ENCODE measurements around the gene MLLT10.

- TF ChIP-seq CTCF (IDR thresholded peaks at IDR 0.05 in 2 of 3, conservative IDR thresholded peaks at IDR 0.05 in 1 of 3; ENCODE audit: insufficient read depth in 2 of 3, low read depth in 1 of 3, low read length in 3 of 3) (no peak), ZNF639 (CRISPR knock-in tag; conservative IDR thresholded peaks at IDR 0.05 in 1 of 2, IDR thresholded peaks at IDR 0.05 in 1 of 2) (no peak), RBM14 (IDR thresholded peaks at IDR 0.05; ENCODE audit: borderline replicate concordance, insufficient read depth, low read depth, low read length) (no peak), ZEB2 (IDR thresholded peaks at IDR 0.05) (no peak), ELK1 (CRISPR knock-in tag; IDR thresholded peaks at IDR 0.05) (no peak), ZHX1 (conservative IDR thresholded peaks at IDR 0.05; ENCODE audit: low read length) (no peak), ZNF311 (CRISPR knock-in tag; IDR thresholded peaks at IDR 0.05) (no peak), ZNF655 (CRISPR knock-in tag; IDR thresholded peaks at IDR 0.05) (no peak), ZMIZ1 (IDR thresholded peaks at IDR 0.05; ENCODE audit: low read depth in 2 of 2, low read length in 2 of 2) (no peak), NR2C2 (CRISPR knock-in tag; IDR thresholded peaks at IDR 0.05) (no peak), NR2C2 (tag; IDR thresholded peaks at IDR 0.05) (no peak), HMGXB4 (CRISPR knock-in tag; IDR thresholded peaks at IDR 0.05) (no peak), ZBTB26 (CRISPR knock-in tag; IDR thresholded peaks at IDR 0.05) (no peak), ZNF347 (CRISPR knock-in tag; IDR thresholded peaks at IDR 0.05; ENCODE audit: low read depth) (no peak), SUPT5H (IDR thresholded peaks at IDR 0.05) (no peak)
These were observed 19.8 kb upstream of the MLLT10 start for GRCh38 chr10:21514129-21514817.
